HCT116 (cell line): Measurements from ENCODE around the gene SLC1A4. TPM values are rescaled to one million over a fixed set of nuclear protein-coding genes. Genes with fewer than 3 reads are reported as not detected.

Experiments
- ATAC-seq: fragments of 200-7000 bp; cut with Tn5 transposase; 2 replicates; pipeline ENCODE4 v1.9.1; 2020; ENCODE audit warnings: mild to moderate bottlenecking, moderate library complexity
- BruUV-seq: library from RNA; stranded (reverse); fragments of 400-500 nt; replicated peaks from 2 replicates; lab custom pipeline; 2021; lab: Mats Ljungman, UMichigan
- CTCF ChIA-PET: fragments of 300-600 bp; sonication (Branson Sonifier 250); formaldehyde crosslinking; loops from one replicate; lab custom pipeline; 2021; ENCODE audit warnings: antibody characterized with exemption; lab: Charles Lee
- POLR2A ChIA-PET: fragments of 300-600, 350-600 bp; sonication (Branson Sonifier 250); formaldehyde crosslinking; loops from one replicate; lab custom pipeline; 2021; ENCODE audit warnings: antibody characterized with exemption; lab: Charles Lee
- RAD21 ChIA-PET, 2 experiments: fragments of 300-600 bp; sonication (Branson Sonifier 250); formaldehyde crosslinking; loops; one replicate each; lab custom pipeline; 2023; ENCODE audit warnings: low total read pairs in 2 of 2; ENCODE audit not compliant: uncharacterized antibody in 2 of 2, unreplicated experiment in 2 of 2, low non-redundant PET in 1 of 2; lab: Charles Lee
- DNase-seq: peaks from one replicate; pipeline ENCODE4 v3.0.0-alpha.2; 2010; ENCODE audit warnings: low read depth, low spot score
- H2AFZ ChIP-seq: fragments of 200-600 bp; shearing (Covaris generic), sonication (generic); 2 replicates; pipeline ENCODE4 v1.6.1; 2017; ENCODE audit warnings: low read depth, mixed run types, mixed read lengths, antibody characterized with exemption, low read length; ENCODE audit not compliant: poor library complexity, severe bottlenecking
- H3K27ac ChIP-seq: 2 replicates; pipeline ENCODE4 v1.5.1; 2012; ENCODE audit warnings: low read depth, low read length
- H3K27me3 ChIP-seq: fragments of 200-600 bp; sonication (generic); 2 replicates; pipeline ENCODE4 v1.6.1; 2016; ENCODE audit warnings: mixed run types, low read length, mixed read lengths; ENCODE audit not compliant: insufficient read depth
- H3K36me3 ChIP-seq, 2 experiments: fragments of 200-500 bp in 1 of 2; fragments of 200-600 bp in 1 of 2; sonication (Bioruptor generic) in 1 of 2; sonication (generic) in 1 of 2; 2 replicates each; pipeline versions ENCODE4 v1.5.1 to v1.6.1; 2014 to 2016; ENCODE audit warnings: low read length in 2 of 2, inconsistent platforms in 1 of 2, mixed read lengths in 1 of 2, mixed run types in 1 of 2; ENCODE audit not compliant: insufficient read depth in 2 of 2, control insufficient read depth in 1 of 2
- H3K4me1 ChIP-seq, 2 experiments: fragments of 200-600 bp in 1 of 2; sonication (generic) in 1 of 2; 2 replicates each; pipeline versions ENCODE4 v1.5.1 to v1.6.1; 2012 to 2017; ENCODE audit warnings: low read length in 2 of 2, inconsistent platforms in 1 of 2, mild to moderate bottlenecking in 1 of 2, mixed read lengths in 1 of 2, mixed run types in 1 of 2, moderate library complexity in 1 of 2; ENCODE audit not compliant: insufficient read depth in 2 of 2, control insufficient read depth in 1 of 2
- H3K4me2 ChIP-seq: fragments of 200-600 bp; sonication (generic); 2 replicates; pipeline ENCODE4 v1.6.1; 2017; ENCODE audit warnings: mixed run types, low read length, mixed read lengths
- H3K4me3 ChIP-seq, 2 experiments: fragments of 200-600 bp in 1 of 2; sonication (generic) in 1 of 2; replicated peaks in 1 of 2; 2 replicates each; pipeline ENCODE4 v1.5.1; 2011 to 2016; ENCODE audit warnings: low read length in 2 of 2, control low read depth in 1 of 2, low read depth in 1 of 2, mild to moderate bottlenecking in 1 of 2, mixed read lengths in 1 of 2, mixed run types in 1 of 2
- H3K79me2 ChIP-seq: fragments of 200-600 bp; sonication (generic); 2 replicates; pipeline ENCODE4 v1.6.1; 2017; ENCODE audit warnings: mild to moderate bottlenecking, mixed run types, low read length, moderate library complexity, mixed read lengths; ENCODE audit not compliant: insufficient read depth
- H3K9ac ChIP-seq: fragments of 200-600 bp; sonication (generic); 2 replicates; pipeline ENCODE4 v1.6.1; 2016; ENCODE audit warnings: low read length, mixed read lengths
- H3K9me2 ChIP-seq: fragments of 200-600 bp; sonication (generic), shearing (Covaris generic); 2 replicates; pipeline ENCODE4 v1.6.1; 2017; ENCODE audit warnings: mixed run types, mild to moderate bottlenecking, moderate library complexity; ENCODE audit not compliant: insufficient read depth
- H3K9me3 ChIP-seq, 2 experiments: fragments of 200-500 bp in 1 of 2; fragments of 200-600 bp in 1 of 2; sonication (Bioruptor generic) in 1 of 2; sonication (generic) in 1 of 2; 2 replicates each; pipeline ENCODE4 v1.6.1; 2014 to 2017; ENCODE audit warnings: low read length in 2 of 2, mixed read lengths in 2 of 2, inconsistent platforms in 1 of 2, low read depth in 1 of 2, mild to moderate bottlenecking in 1 of 2, mixed run types in 1 of 2, moderate library complexity in 1 of 2; ENCODE audit not compliant: control insufficient read depth in 1 of 2, insufficient read depth in 1 of 2
- H4K20me1 ChIP-seq: fragments of 200-600 bp; sonication (generic), shearing (Covaris generic); 2 replicates; pipeline ENCODE4 v1.6.1; 2017; ENCODE audit warnings: mixed run types, mild to moderate bottlenecking, moderate library complexity; ENCODE audit not compliant: insufficient read depth
- ATF3 ChIP-seq: IDR thresholded peaks from 2 replicates; pipeline ENCODE4 v1.6.1; 2012
- EZH2 ChIP-seq: fragments of 200-600 bp; sonication (generic); IDR thresholded peaks from 2 replicates; pipeline ENCODE4 v1.6.1; 2017; ENCODE audit warnings: antibody characterized with exemption, mixed run types
- FOSL1 ChIP-seq: IDR thresholded peaks from 2 replicates; pipeline ENCODE4 v1.6.1; 2012; ENCODE audit warnings: low read depth
- JUND ChIP-seq: IDR thresholded peaks from 2 replicates; pipeline ENCODE4 v1.6.1; 2012
- TCF7L2 ChIP-seq: IDR thresholded peaks from 2 replicates; pipeline ENCODE4 v1.7.0; 2011; ENCODE audit warnings: borderline replicate concordance, inconsistent platforms; ENCODE audit not compliant: insufficient read depth, insufficient read length; ENCODE audit errors: extremely low read depth
- ZBTB33 ChIP-seq: IDR thresholded peaks from 2 replicates; pipeline ENCODE4 v1.6.1; 2011; ENCODE audit warnings: mild to moderate bottlenecking, low read length, moderate library complexity; ENCODE audit not compliant: insufficient replicate concordance; ENCODE audit errors: extremely low read depth
- ZNF274 ChIP-seq: fragments of 200-500 bp; sonication (Bioruptor generic); IDR thresholded peaks from 2 replicates; pipeline ENCODE4 v1.6.1; 2014; ENCODE audit warnings: mild to moderate bottlenecking, low read depth, low read length, inconsistent platforms
- intact Hi-C: fragments of 100-400 bp; cut with micrococcal nuclease; formaldehyde crosslinking; loops from 2 replicates; pipeline ENCODE4 v1.10.0; 2022
- total RNA-seq: library from RNA; stranded (reverse); gene quantifications from one replicate; pipeline ENCODE4 v1.2.1, GENCODE V29; 2021; ENCODE audit not compliant: unreplicated experiment
- TF ChIP-seq, protein P1 (sequence below): IDR thresholded peaks from 2 replicates; pipeline ENCODE4 v1.6.1; 2012; ENCODE audit warnings: low read depth

The SLC1A4 gene
- total RNA-seq, 1 experiment from 2014 or later: 9.2 TPM

- H3K9ac ChIP-seq: no peak overlapping the region
- no peak overlapping the region for H3K4me3 ChIP-seq
- H3K4me2 ChIP-seq: no peak overlapping the region
- intact Hi-C loops: no loop called here
- H2AFZ ChIP-seq: no peak overlapping the region
- RAD21 ChIA-PET: no interaction called here
- no peak overlapping the region for H3K27ac ChIP-seq
- no TSS peak for BruUV-seq
- POLR2A ChIA-PET: no interaction called here
- no peaks in the 10 kb centered on the region for H3K4me1 ChIP-seq
- no peaks in the 10 kb centered on the region for H4K20me1 ChIP-seq
- H3K27me3 ChIP-seq: no peaks in the 10 kb centered on the region
- no peaks in the 10 kb centered on the region for H3K36me3 ChIP-seq
- peaks cover 0 to 2% of the 10 kb centered on the region in 2 experiments; a peak in 1 of 4 replicates for H3K9me3 ChIP-seq
- CTCF ChIA-PET: no interaction called here
- H3K79me2 ChIP-seq: no peaks in the 10 kb centered on the region
- no peaks in the 10 kb centered on the region for H3K9me2 ChIP-seq
- TF ChIP-seq, protein P1, sequence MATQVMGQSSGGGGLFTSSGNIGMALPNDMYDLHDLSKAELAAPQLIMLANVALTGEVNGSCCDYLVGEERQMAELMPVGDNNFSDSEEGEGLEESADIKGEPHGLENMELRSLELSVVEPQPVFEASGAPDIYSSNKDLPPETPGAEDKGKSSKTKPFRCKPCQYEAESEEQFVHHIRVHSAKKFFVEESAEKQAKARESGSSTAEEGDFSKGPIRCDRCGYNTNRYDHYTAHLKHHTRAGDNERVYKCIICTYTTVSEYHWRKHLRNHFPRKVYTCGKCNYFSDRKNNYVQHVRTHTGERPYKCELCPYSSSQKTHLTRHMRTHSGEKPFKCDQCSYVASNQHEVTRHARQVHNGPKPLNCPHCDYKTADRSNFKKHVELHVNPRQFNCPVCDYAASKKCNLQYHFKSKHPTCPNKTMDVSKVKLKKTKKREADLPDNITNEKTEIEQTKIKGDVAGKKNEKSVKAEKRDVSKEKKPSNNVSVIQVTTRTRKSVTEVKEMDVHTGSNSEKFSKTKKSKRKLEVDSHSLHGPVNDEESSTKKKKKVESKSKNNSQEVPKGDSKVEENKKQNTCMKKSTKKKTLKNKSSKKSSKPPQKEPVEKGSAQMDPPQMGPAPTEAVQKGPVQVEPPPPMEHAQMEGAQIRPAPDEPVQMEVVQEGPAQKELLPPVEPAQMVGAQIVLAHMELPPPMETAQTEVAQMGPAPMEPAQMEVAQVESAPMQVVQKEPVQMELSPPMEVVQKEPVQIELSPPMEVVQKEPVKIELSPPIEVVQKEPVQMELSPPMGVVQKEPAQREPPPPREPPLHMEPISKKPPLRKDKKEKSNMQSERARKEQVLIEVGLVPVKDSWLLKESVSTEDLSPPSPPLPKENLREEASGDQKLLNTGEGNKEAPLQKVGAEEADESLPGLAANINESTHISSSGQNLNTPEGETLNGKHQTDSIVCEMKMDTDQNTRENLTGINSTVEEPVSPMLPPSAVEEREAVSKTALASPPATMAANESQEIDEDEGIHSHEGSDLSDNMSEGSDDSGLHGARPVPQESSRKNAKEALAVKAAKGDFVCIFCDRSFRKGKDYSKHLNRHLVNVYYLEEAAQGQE: no peak
- no peak for TF ChIP-seq ZNF274
- TF ChIP-seq JUND: no peak
- no peak for TF ChIP-seq TCF7L2
- no peak for TF ChIP-seq ATF3
- no peak for TF ChIP-seq EZH2
- no peak for TF ChIP-seq ZBTB33
- TF ChIP-seq FOSL1: no peak
- TF ChIP-seq, all 23 proteins: peak for 0
- ATAC-seq: no peak
- DNase-seq: no peak
These were observed 38.7 kb upstream of the SLC1A4 start for GRCh38 chr2:64950226-64951160.
